Measurements from ENCODE around the gene UPF3B.

The UPF3B gene, protein sequence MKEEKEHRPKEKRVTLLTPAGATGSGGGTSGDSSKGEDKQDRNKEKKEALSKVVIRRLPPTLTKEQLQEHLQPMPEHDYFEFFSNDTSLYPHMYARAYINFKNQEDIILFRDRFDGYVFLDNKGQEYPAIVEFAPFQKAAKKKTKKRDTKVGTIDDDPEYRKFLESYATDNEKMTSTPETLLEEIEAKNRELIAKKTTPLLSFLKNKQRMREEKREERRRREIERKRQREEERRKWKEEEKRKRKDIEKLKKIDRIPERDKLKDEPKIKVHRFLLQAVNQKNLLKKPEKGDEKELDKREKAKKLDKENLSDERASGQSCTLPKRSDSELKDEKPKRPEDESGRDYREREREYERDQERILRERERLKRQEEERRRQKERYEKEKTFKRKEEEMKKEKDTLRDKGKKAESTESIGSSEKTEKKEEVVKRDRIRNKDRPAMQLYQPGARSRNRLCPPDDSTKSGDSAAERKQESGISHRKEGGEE
- long read RNA-seq, partial matches to known transcripts = 18 of 18 reads
- long read RNA-seq, other reads (novel, unspliced or antisense) = 0 of 18 reads

DNA sequence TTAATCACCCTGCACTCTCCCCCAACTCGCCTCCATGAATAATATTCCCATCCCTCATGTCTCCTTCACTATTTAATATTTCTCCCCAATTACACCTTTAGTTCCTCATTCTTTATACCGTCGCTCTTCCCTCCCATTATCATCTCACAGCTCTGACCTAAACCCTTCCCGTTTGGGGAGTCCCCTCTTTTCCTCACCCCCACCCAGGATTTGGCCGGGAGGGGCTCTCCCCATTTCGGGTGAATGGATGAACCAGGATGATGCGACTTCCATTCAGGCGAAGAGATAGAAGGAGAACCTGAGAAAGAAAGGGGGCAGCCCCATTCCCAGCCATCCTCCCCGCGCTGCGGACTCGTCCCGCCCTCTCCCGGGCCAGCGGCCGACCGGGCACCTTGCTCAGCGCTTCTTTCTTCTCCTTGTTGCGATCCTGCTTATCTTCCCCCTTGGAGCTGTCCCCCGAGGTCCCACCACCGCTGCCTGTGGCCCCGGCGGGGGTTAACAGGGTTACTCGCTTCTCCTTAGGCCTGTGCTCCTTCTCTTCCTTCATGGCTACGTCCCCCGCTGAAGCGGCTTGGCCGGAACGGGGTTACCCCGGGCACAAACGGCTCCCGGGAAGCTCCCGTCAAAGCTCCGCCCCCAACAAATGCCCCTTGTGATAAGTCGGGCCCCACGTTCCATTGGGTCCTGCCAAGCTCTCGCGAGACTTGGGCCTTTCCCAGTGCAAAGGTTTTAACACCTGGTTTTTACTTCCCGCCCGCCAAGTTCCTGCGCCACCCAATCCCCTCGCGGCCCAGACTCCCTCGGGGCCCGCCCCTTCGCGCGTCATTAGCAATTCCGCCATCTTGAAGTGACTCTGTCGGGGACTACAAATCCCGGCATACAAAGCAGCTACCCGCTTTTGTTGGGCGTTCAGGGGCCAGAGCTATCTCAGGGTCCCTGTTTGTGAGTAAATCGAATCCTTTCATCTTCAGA lies at the start of gene UPF3B:
TSS of gene UPF3B (minus strand) at position 582 of the 972 bp plus-strand sequence. CDS start at position 547, 35 bp downstream.
- DNase-seq (ENCODE audit: low read depth in 1 of 2, low spot score in 1 of 2) = peak; percentile 91 to 98
- H3K4me3 ChIP-seq (replicated peaks; ENCODE audit: insufficient read depth, low read length) = peak within 1 kb of the TSS; percentile 76
- TF ChIP-seq POLR2AphosphoS5 (IDR thresholded peaks at IDR 0.05; ENCODE audit: low read depth) = peak; percentile 65
- TF ChIP-seq, protein P1, sequence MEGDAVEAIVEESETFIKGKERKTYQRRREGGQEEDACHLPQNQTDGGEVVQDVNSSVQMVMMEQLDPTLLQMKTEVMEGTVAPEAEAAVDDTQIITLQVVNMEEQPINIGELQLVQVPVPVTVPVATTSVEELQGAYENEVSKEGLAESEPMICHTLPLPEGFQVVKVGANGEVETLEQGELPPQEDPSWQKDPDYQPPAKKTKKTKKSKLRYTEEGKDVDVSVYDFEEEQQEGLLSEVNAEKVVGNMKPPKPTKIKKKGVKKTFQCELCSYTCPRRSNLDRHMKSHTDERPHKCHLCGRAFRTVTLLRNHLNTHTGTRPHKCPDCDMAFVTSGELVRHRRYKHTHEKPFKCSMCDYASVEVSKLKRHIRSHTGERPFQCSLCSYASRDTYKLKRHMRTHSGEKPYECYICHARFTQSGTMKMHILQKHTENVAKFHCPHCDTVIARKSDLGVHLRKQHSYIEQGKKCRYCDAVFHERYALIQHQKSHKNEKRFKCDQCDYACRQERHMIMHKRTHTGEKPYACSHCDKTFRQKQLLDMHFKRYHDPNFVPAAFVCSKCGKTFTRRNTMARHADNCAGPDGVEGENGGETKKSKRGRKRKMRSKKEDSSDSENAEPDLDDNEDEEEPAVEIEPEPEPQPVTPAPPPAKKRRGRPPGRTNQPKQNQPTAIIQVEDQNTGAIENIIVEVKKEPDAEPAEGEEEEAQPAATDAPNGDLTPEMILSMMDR (IDR thresholded peaks at IDR 0.05; ENCODE audit: insufficient read depth, low read length) = no peak
- no peak for TF ChIP-seq GABPA (IDR thresholded peaks at IDR 0.05; ENCODE audit: low read depth)
- TF ChIP-seq SPI1 (IDR thresholded peaks at IDR 0.05; ENCODE audit: borderline replicate concordance, low read depth) = no peak
- TF ChIP-seq, protein P2, sequence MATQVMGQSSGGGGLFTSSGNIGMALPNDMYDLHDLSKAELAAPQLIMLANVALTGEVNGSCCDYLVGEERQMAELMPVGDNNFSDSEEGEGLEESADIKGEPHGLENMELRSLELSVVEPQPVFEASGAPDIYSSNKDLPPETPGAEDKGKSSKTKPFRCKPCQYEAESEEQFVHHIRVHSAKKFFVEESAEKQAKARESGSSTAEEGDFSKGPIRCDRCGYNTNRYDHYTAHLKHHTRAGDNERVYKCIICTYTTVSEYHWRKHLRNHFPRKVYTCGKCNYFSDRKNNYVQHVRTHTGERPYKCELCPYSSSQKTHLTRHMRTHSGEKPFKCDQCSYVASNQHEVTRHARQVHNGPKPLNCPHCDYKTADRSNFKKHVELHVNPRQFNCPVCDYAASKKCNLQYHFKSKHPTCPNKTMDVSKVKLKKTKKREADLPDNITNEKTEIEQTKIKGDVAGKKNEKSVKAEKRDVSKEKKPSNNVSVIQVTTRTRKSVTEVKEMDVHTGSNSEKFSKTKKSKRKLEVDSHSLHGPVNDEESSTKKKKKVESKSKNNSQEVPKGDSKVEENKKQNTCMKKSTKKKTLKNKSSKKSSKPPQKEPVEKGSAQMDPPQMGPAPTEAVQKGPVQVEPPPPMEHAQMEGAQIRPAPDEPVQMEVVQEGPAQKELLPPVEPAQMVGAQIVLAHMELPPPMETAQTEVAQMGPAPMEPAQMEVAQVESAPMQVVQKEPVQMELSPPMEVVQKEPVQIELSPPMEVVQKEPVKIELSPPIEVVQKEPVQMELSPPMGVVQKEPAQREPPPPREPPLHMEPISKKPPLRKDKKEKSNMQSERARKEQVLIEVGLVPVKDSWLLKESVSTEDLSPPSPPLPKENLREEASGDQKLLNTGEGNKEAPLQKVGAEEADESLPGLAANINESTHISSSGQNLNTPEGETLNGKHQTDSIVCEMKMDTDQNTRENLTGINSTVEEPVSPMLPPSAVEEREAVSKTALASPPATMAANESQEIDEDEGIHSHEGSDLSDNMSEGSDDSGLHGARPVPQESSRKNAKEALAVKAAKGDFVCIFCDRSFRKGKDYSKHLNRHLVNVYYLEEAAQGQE (IDR thresholded peaks at IDR 0.05; ENCODE audit: insufficient replicate concordance, low read depth) = no peak
- H3K27ac ChIP-seq (replicated peaks) = peak within 1 kb of the TSS; percentile 89
- no peaks in the 10 kb centered on the region for H3K27me3 ChIP-seq (ENCODE audit: insufficient read depth, poor library complexity, severe bottlenecking)

DNA sequence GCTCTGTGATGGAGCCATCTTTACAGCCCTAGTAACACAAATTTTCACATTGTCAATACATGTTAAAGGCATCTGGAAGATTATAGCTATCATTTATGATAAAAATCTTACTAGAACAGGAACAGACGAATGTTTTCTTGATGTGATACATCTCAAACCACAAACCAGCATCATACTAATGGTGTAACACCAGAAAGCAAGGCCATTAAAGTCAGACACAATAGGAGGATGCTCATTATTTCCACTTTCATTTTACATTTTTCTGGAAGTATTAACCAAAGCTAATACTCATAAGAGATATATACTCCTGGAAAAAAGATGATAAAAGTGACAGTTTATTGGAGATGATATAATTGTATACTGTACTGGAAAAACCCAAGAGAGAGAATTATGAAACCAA lies 48.2 kb upstream of the UPF3B start:
- no peak for TF ChIP-seq POLR2AphosphoS5 (IDR thresholded peaks at IDR 0.05; ENCODE audit: low read depth)
- TF ChIP-seq, protein P2 (IDR thresholded peaks at IDR 0.05; ENCODE audit: insufficient replicate concordance, low read depth) = no peak
- TF ChIP-seq GABPA (IDR thresholded peaks at IDR 0.05; ENCODE audit: low read depth) = no peak
- no peak for TF ChIP-seq SPI1 (IDR thresholded peaks at IDR 0.05; ENCODE audit: borderline replicate concordance, low read depth)
- Histone ChIP-seq H3K27me3 (ENCODE audit: insufficient read depth, poor library complexity, severe bottlenecking) (no peaks in the 10 kb centered on the region), H3K4me3 (replicated peaks; ENCODE audit: insufficient read depth, low read length) (no peak overlapping the region)

DNA sequence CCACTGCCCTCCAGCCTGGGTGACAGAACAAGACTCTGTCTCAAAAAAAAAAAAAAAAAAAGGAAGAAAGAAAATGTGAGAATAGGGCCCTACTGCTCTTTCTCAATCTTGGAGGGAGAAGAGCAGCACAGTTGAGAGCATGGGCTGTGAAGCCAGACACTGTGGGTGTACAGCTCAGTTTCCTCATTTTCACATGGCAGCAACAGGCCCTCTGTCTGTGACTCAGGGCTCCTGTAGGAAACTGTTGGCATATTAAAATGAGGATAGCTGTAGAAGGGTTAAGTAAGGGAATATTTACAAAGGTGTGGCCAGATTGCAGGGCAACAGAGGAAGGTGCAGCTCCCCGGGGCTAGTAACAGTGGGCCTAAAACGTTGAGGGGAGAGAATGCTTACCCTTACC lies 46.4 kb upstream of the UPF3B start:
- no peak overlapping the region; the same call in 1 of the 2 replicates for H3K4me3 ChIP-seq (replicated peaks; ENCODE audit: insufficient read depth, low read length)
- DNase-seq (ENCODE audit: low read depth in 1 of 2, low spot score in 1 of 2) = peak; percentile 45 to 89
- H3K27ac ChIP-seq (replicated peaks) = peak overlapping the region; percentile 74
- no peaks in the 10 kb centered on the region for H3K27me3 ChIP-seq (ENCODE audit: insufficient read depth, poor library complexity, severe bottlenecking)
- TF ChIP-seq, protein P1 (IDR thresholded peaks at IDR 0.05; ENCODE audit: insufficient read depth, low read length) = no peak
- TF ChIP-seq GABPA (IDR thresholded peaks at IDR 0.05; ENCODE audit: low read depth) = no peak
- peak; percentile 21; the same call in 1 of the 2 replicates for TF ChIP-seq SPI1 (IDR thresholded peaks at IDR 0.05; ENCODE audit: borderline replicate concordance, low read depth)
- TF ChIP-seq, protein P2 (IDR thresholded peaks at IDR 0.05; ENCODE audit: insufficient replicate concordance, low read depth) = peak; percentile 13
- peak; percentile 45; the same call in 1 of the 2 replicates for TF ChIP-seq POLR2AphosphoS5 (IDR thresholded peaks at IDR 0.05; ENCODE audit: low read depth)

More for the DNA sequence above, 48.2 kb upstream of the UPF3B start:
- no peak for DNase-seq (ENCODE audit: low read depth in 1 of 2, low spot score in 1 of 2)
- no peak overlapping the region for H3K27ac ChIP-seq (replicated peaks)
